ENCODE measurements around the gene C18orf63.

DNA sequence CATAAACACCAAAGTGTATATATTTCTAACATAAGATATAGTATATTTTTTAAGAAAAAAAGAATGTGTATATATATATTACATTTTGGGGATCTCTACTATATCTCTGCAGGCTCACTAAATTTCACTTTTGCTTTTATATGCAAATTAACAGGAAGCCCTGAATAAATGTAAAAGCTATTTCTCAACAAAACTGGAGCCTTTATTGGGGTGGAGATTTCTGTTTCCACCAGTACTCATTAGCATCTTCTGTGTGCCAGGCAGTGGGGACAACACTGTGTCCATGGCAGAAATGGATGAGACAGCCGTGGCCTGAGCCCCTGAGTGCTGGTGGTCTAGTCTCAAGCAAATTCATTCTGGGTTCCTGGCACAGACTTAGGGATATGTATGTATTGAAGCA, 41.3 kb downstream of the C18orf63 start:
- TF ChIP-seq, protein P1, sequence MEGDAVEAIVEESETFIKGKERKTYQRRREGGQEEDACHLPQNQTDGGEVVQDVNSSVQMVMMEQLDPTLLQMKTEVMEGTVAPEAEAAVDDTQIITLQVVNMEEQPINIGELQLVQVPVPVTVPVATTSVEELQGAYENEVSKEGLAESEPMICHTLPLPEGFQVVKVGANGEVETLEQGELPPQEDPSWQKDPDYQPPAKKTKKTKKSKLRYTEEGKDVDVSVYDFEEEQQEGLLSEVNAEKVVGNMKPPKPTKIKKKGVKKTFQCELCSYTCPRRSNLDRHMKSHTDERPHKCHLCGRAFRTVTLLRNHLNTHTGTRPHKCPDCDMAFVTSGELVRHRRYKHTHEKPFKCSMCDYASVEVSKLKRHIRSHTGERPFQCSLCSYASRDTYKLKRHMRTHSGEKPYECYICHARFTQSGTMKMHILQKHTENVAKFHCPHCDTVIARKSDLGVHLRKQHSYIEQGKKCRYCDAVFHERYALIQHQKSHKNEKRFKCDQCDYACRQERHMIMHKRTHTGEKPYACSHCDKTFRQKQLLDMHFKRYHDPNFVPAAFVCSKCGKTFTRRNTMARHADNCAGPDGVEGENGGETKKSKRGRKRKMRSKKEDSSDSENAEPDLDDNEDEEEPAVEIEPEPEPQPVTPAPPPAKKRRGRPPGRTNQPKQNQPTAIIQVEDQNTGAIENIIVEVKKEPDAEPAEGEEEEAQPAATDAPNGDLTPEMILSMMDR (IDR thresholded peaks at IDR 0.05): no peak
- no peak for TF ChIP-seq POLR2A (IDR thresholded peaks at IDR 0.05)

All from ovary (tissue), 3 donors.